GM19240 (cell line): Measurements from ENCODE around the gene DVL1.

Source experiments
- DNase-seq: peaks from one replicate; pipeline ENCODE4 v3.0.0; 2011; ENCODE audit warnings: low spot score; ENCODE audit not compliant: insufficient read length

The DVL1 gene

GRCh38 chr1:1342061-1342562, 7.1 kb downstream of the DVL1 start:
- DNase-seq = no peak

- DNase-seq = no peak
Measured at GRCh38 chr1:1341549-1342021, 7.6 kb downstream of the DVL1 start.

DNA sequence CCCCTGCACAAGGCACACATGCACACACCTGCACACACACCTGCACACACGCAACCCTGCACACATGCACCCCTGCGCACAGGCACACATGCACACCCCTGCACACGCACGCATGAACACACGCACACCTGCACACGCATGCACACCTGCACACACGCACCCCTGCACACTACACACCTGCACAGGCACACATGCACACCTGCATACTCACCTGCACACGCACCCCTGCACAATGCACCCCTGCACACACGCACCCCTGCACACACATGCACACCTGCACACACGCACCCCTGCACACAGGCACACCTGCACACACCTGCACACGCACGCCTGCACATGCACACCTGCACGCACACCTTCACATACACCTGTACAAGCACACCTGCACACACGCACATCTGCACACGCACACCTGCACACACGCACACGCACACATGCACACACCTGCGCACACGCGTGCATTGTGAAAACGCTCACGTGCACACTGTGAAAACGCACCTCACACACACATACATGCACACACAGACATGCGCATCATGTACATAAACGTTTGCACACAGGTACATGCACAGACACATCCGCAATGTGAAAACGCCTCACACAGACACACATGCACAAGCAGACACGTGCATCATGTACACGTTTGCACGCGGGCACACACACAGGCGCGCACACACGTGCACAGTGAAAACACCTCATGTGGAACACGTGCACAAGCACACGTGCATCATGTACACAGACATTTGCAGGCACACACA, 8.2 kb downstream of the DVL1 start:
- DNase-seq = no peak

DNA sequence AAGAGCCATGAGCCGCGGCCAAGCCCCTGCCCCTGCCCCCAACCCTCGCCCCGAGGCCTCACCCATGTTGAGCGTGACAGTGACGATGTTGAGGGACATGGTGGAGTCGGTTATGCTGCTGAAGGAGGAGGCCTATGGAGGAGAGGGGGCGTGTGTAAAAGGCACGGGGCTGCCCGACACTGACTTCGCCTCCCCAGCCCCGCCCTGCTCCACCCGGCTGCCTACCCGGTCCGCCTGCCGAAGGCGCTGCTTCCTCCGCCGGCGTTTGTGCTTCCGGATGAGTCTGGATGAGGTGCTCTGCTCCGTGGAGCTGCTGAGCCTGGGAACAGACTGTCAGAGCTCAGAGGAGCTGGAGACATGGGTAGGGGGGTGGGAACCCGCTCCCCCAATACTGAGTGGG, 9.0 kb downstream of the DVL1 start:
- no peak for DNase-seq

DNA sequence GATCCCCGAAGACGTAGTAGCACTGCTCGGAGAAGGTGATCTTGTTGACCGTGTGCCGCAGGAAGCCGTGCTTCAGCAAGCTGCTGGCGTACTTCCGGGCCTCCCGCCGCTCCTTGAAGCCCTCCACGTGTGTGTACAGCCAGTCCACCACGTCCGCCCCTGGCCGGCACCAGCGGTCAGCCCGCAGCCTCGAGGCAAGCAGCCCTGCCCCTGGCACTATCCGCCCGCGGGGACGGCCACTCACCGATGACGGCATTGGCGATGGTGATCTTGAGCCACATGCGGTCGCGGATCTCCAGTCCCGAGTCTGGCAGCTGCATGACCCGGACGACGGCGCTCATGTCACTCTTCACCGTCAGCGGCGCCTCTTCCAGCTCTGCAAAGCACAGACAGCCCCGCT, 10.9 kb downstream of the DVL1 start:
- no peak for DNase-seq

DNA sequence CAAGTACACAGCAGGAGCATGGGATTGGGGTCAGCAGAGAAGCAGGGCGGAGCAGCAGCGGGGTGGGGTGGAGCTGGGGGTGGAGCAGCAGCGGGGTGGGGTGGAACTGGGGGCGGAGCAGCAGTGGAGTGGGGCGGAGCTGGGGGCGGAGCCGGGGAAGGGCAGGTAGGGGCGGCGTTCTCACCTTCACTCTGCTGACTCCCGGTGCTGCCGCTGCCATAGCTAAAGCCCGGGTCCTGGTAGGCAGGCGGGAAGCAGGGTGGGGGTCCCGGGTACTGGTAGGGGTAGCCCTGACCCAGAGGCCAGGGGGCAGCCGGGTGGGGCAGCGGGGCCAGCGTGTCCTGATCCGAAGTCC, 11.4 kb downstream of the DVL1 start:
- no peak for DNase-seq

- DNase-seq = no peak
Measured at GRCh38 chr1:1336931-1337792, 12.1 kb downstream of the DVL1 start.

DNA sequence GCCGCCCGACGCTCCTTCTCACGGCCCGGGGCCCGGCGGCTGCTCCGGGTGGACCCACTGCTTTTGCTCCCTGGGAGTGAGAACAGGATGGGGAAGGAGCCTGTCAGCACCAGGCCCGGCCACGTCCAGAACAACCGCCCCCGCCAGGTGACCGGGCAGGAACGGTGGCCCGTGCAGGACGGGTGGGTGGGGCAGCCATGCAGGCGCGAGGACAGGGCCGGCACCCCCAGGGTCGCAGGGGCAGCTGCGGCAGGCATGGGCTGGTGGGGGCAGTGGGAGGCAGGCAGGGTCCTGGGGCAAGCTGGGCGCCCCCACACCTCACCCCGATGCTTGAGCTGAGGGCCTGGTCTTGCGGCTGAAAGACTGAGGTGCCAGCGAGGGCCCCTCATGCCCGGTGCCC, 12.8 kb downstream of the DVL1 start:
- DNase-seq = no peak

- no peak for DNase-seq
Measured at GRCh38 chr1:1335792-1336248, 13.4 kb downstream of the DVL1 start.

GRCh38 chr1:1335283-1335682, 13.9 kb downstream of the DVL1 start:
- DNase-seq = no peak

- no peak for DNase-seq
Measured at GRCh38 chr1:1334835-1335234, 14.4 kb downstream of the DVL1 start.

- DNase-seq = no peak
Measured at GRCh38 chr1:1333551-1334241, 15.5 kb downstream of the DVL1 start.

- no peak for DNase-seq
Measured at GRCh38 chr1:1332774-1333480, 16.3 kb downstream of the DVL1 start.

DNA sequence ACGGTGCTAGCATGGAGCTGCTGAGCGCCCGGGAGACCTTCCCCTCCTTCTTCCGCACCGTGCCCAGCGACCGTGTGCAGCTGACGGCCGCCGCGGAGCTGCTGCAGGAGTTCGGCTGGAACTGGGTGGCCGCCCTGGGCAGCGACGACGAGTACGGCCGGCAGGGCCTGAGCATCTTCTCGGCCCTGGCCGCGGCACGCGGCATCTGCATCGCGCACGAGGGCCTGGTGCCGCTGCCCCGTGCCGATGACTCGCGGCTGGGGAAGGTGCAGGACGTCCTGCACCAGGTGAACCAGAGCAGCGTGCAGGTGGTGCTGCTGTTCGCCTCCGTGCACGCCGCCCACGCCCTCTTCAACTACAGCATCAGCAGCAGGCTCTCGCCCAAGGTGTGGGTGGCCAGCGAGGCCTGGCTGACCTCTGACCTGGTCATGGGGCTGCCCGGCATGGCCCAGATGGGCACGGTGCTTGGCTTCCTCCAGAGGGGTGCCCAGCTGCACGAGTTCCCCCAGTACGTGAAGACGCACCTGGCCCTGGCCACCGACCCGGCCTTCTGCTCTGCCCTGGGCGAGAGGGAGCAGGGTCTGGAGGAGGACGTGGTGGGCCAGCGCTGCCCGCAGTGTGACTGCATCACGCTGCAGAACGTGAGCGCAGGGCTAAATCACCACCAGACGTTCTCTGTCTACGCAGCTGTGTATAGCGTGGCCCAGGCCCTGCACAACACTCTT, 17.0 kb downstream of the DVL1 start:
- DNase-seq = no peak

DNA sequence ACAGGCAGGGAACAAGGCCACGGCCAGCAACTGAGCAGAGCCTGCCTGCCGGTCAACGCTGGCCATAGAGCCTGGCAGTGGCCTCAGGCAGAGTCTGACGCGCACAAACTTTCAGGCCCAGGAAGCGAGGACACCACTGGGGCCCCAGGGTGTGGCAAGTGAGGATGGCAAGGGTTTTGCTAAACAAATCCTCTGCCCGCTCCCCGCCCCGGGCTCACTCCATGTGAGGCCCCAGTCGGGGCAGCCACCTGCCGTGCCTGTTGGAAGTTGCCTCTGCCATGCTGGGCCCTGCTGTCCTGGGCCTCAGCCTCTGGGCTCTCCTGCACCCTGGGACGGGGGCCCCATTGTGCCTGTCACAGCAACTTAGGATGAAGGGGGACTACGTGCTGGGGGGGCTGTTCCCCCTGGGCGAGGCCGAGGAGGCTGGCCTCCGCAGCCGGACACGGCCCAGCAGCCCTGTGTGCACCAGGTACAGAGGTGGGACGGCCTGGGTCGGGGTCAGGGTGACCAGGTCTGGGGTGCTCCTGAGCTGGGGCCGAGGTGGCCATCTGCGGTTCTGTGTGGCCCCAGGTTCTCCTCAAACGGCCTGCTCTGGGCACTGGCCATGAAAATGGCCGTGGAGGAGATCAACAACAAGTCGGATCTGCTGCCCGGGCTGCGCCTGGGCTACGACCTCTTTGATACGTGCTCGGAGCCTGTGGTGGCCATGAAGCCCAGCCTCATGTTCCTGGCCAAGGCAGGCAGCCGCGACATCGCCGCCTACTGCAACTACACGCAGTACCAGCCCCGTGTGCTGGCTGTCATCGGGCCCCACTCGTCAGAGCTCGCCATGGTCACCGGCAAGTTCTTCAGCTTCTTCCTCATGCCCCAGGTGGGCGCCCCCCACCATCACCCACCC, 17.9 kb downstream of the DVL1 start, which contains the start of gene TAS1R3:
Gene TAS1R3 (plus strand): TSS at position 213 of the 898 bp plus-strand sequence. CDS start 66 bp downstream, at position 279.
- no peak for DNase-seq

DNA sequence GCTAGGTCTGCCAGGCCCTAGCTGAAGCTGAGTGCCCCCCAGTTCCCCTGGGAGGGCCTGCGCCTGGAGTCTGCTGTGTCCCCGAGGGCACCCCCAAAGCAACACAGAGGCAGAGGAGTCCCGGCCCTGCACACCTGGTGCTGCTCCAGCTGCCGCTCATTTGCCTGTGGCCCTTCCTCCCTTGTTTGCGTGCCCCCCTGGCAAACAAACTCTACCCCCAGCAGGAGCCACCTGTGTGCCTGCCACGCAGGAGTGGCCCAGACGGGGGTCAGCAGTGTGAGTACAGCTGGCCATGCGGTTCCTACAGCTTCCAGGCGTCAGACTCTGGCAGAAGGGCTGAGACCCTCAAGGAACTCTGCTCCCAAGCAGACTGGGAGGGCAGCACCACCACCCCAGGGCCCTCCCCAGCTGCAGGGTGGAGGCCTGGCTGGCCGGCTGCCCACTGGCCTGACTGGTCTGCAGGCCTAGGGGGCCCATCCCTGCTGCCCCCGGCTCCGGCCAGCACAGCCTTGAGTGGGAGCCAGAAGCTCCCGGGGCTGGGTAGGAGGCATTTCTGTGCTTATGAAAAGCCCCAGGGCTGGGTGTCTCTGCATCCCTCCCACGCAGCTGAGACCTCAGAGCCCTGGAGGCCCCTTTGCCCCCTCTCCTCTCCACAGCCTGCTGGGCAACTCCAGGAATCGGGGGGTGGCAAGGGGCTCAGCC, 18.7 kb downstream of the DVL1 start:
- no peak for DNase-seq

GRCh38 chr1:1329304-1330210, 19.7 kb downstream of the DVL1 start:
- DNase-seq = no peak

DNA sequence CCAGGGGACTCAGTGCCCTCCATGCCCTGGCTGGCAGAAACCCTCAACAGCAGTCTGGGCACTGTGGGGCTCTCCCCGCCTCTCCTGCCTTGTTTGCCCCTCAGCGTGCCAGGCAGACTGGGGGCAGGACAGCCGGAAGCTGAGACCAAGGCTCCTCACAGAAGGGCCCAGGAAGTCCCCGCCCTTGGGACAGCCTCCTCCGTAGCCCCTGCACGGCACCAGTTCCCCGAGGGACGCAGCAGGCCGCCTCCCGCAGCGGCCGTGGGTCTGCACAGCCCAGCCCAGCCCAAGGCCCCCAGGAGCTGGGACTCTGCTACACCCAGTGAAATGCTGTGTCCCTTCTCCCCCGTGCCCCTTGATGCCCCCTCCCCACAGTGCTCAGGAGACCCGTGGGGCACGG, 21.0 kb downstream of the DVL1 start:
- DNase-seq = no peak
